ENCODE measurements around the gene MRGPRE. TPM values are rescaled to one million over a fixed set of nuclear protein-coding genes. Genes with fewer than 3 reads are reported as not detected.

MRGPRE gene
- total RNA-seq, 2 donors from 2014 or later, result not detected

DNA sequence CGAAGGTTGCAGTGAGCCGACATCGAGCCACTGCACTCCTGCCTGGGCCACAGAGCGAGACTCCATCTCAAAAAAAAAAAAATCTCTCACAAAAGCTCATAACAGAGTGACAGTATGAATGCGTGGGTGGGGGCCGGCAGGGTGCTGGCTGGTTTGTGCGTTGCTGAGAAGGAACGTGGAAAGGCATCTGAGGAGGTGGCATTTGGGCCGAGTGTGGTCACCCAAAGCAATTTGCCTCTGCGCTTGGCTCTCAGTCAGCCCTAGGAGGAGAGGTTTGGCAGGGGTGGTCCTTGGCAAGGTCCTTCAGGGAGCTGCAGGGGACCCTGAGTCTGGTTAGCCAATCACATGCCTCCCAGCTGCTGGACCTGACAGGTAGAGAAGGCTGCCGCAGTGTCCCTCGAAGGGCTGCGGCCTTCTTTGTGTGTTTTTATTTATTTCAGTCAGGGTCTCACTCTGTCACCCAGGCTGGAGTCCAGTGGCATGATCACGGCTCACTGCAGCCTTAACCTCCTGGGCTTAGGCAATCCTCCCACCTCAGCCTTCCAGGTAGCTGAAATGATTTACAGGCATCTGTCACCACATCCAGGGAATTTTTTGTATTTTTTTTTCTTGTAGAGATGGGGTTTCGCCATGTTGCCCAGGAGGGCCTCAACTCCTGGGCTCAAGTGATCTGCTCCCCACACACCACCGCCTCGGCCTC is 43.6 kb downstream of the MRGPRE start:
- H3K36me3 ChIP-seq, result no peaks in the 10 kb centered on the region
- no peak overlapping the region for H3K9ac ChIP-seq (ENCODE audit: low read depth in 2 of 2, low read length in 2 of 2)
- no peak for DNase-seq
- H3K27me3 ChIP-seq, result no peaks in the 10 kb centered on the region
- no peaks in the 10 kb centered on the region for H3K4me1 ChIP-seq
- H3K4me3 ChIP-seq, result no peak overlapping the region
- TF ChIP-seq, protein P1, sequence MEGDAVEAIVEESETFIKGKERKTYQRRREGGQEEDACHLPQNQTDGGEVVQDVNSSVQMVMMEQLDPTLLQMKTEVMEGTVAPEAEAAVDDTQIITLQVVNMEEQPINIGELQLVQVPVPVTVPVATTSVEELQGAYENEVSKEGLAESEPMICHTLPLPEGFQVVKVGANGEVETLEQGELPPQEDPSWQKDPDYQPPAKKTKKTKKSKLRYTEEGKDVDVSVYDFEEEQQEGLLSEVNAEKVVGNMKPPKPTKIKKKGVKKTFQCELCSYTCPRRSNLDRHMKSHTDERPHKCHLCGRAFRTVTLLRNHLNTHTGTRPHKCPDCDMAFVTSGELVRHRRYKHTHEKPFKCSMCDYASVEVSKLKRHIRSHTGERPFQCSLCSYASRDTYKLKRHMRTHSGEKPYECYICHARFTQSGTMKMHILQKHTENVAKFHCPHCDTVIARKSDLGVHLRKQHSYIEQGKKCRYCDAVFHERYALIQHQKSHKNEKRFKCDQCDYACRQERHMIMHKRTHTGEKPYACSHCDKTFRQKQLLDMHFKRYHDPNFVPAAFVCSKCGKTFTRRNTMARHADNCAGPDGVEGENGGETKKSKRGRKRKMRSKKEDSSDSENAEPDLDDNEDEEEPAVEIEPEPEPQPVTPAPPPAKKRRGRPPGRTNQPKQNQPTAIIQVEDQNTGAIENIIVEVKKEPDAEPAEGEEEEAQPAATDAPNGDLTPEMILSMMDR (IDR thresholded peaks at IDR 0.05), result no peak
- H3K27ac ChIP-seq, result no peak overlapping the region
- no peaks in the 10 kb centered on the region for H3K9me3 ChIP-seq
- intact Hi-C loops (cut with DNase I), result no loop called here

DNA sequence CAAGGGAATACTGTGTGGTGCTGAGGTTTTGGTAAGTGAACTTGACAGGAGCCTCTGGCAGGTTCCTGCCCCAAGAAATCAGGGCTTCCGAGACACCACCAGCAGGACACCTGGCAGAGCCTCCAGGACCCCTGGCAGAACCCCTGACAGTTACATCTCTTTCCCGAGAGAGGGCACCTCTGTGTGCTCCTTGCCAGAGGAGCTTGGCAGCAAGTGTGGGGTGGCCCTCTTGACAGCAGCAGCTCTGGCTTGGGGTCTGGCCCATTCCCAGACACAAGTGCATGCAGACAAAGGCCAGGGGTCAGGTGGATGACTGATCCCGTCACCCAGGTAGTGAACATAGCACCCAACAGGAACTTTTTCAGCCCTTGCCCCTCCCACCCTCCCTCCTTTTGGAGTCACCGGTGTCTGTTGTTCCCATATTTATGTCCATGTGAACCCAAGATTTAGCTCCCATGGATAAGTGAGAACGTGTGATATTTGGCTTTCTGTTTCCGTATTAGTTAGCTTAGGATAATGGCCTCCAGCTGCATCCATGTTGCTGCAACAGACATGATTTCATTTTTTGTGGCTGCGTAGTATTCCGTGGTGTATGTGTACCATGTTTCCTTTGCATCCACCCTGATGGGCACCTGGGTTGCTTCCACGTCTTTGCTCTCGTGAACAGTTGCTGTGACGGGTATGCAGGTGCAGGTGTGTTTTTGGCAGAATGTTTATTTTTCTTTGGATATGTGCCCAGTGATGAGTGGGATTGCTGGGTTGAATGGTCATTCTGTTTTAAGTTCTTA is 45.9 kb downstream of the MRGPRE start:
- H3K27me3 ChIP-seq, result no peaks in the 10 kb centered on the region
- no peaks in the 10 kb centered on the region for H3K9me3 ChIP-seq
- no peak overlapping the region for H3K9ac ChIP-seq (ENCODE audit: low read depth in 2 of 2, low read length in 2 of 2)
- no peak overlapping the region for H3K27ac ChIP-seq
- no peak for DNase-seq
- intact Hi-C loops (cut with DNase I), result no loop called here
- no peaks in the 10 kb centered on the region for H3K4me1 ChIP-seq
- no peaks in the 10 kb centered on the region for H3K36me3 ChIP-seq
- TF ChIP-seq, protein P1 (IDR thresholded peaks at IDR 0.05), result no peak
- no peak overlapping the region for H3K4me3 ChIP-seq

DNA sequence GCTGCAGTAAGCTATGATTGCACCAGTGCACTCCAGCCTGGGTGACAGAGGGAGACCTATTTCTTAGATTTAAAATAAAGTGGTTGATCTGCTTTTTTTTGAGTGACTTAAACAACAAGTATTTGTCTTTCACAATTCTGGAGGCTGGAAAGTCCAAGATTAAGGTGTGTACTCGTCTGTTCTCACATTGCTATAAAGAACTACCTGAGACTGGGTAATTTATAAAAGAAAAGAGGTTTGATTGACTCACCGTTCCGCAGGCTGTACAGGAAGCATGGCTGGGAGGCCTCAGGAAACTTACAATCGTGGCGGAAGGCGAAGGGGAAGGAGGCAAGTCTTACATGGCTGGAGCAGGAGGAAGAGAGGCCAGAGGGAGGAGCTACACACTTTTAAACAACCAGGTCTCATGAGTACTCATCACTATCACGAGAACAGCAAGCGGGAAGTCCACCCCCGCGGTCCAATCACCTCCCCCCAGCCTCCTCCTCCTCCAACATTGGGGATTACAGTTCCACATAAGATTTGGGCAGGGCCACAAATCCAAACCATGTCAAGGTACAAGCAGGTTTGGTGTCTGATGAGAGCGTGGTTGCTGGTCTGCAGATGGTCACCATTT is 47.4 kb downstream of the MRGPRE start:
- Histone ChIP-seq H3K9ac (ENCODE audit: low read depth in 2 of 2, low read length in 2 of 2) (no peak overlapping the region), H3K4me3 (no peak overlapping the region), H3K27ac (no peak overlapping the region), H3K36me3 (no peaks in the 10 kb centered on the region), H3K27me3 (no peaks in the 10 kb centered on the region), H3K4me1 (no peaks in the 10 kb centered on the region), H3K9me3 (no peaks in the 10 kb centered on the region)
- TF ChIP-seq, protein P1 (IDR thresholded peaks at IDR 0.05), result no peak
- no peak for DNase-seq
- intact Hi-C loops (cut with DNase I), result no loop called here

DNA sequence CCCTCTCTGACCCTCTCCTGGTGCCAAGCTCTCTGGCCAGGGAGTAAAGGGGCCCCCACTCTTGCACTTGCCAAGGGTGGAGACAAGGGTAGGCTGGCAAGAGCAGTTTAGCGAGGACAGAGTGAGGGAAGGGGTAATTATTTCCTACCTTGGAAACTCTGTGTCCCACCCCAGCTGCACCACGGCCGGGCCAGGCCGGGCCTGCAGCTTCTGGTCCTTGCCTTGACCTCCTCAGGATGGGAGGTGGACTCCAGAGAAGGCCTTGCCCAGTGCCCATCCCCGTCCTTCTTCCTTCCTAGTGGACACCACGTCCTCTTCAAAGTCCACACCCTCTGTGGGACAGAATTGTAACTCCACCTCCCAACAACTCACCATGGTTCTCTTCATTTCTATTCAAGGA is 48.7 kb downstream of the MRGPRE start:
- intact Hi-C loops (cut with DNase I), result no loop called here

DNA sequence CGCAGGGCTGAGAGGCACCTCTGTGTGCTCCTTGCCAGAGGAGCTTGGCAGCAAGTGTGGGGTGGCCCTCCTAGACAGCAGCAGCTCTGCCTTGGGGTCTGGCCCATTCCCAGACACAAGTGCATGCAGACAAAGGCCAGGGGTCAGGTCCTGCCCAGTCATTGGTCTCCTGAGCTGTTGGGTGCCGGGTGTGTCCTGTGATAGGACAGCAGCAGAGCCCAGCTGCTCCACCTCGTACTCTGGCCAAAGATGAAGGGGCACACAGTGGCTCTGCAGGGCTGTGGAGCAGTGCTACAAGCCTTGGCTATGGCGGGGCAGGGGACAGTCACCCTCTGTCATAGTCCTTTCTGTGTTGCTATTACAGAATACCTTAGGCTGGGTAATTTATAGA is 49.8 kb downstream of the MRGPRE start:
- DNase-seq, result no peak
- intact Hi-C loops (cut with DNase I), result no loop called here
- no peaks in the 10 kb centered on the region for H3K27me3 ChIP-seq
- no peak overlapping the region for H3K9ac ChIP-seq (ENCODE audit: low read depth in 2 of 2, low read length in 2 of 2)
- H3K27ac ChIP-seq, result no peak overlapping the region
- no peaks in the 10 kb centered on the region for H3K9me3 ChIP-seq
- no peak overlapping the region for H3K4me3 ChIP-seq
- no peaks in the 10 kb centered on the region for H3K4me1 ChIP-seq
- no peaks in the 10 kb centered on the region for H3K36me3 ChIP-seq
- TF ChIP-seq, protein P1 (IDR thresholded peaks at IDR 0.05), result no peak

More for the DNA sequence above, 48.7 kb downstream of the MRGPRE start:
- Histone ChIP-seq H3K27ac (no peak overlapping the region), H3K9me3 (no peaks in the 10 kb centered on the region), H3K9ac (ENCODE audit: low read depth in 2 of 2, low read length in 2 of 2) (no peak overlapping the region), H3K36me3 (no peaks in the 10 kb centered on the region), H3K4me3 (no peak overlapping the region), H3K4me1 (no peaks in the 10 kb centered on the region), H3K27me3 (no peaks in the 10 kb centered on the region)
- DNase-seq, result no peak
- TF ChIP-seq, protein P1 (IDR thresholded peaks at IDR 0.05), result no peak

All from colonic mucosa (tissue), 4 donors.